CD8-positive, alpha-beta memory T cell (primary cell): ENCODE results near the gene GPT2. TPM values are rescaled to one million over a fixed set of nuclear protein-coding genes. Genes with fewer than 3 reads are reported as not detected.
"Not testable (repeated sequence)": the region's sequence is repeated elsewhere in the genome, so short reads cannot be mapped to it uniquely, and the experiment has no call there.

Experiments used
- CTCF ChIA-PET: fragments of 350-600 bp; sonication (Branson Sonifier 250); formaldehyde crosslinking; loops from one replicate; lab custom pipeline; 2021; ENCODE audit warnings: antibody characterized with exemption; lab: Charles Lee
- POLR2A ChIA-PET: fragments of 350-600 bp; sonication (Branson Sonifier 250); formaldehyde crosslinking; loops from one replicate; lab custom pipeline; 2021; ENCODE audit warnings: antibody characterized with exemption; lab: Charles Lee
- DNase-seq, 5 donors: peaks; one replicate each; pipeline versions ENCODE4 v3.0.0 to v3.0.0-alpha.2; 2020 to 2022; ENCODE audit warnings: mixed read lengths in 1 of 5
- H3K27ac ChIP-seq: one replicate; pipeline ENCODE4 v1.7.0; 2013; ENCODE audit warnings: low read depth, mild to moderate bottlenecking, low read length, moderate library complexity
- H3K27me3 ChIP-seq: 2 replicates; pipeline ENCODE4 v1.7.0; 2013; ENCODE audit warnings: low read length, mild to moderate bottlenecking; ENCODE audit not compliant: insufficient read depth, poor library complexity, severe bottlenecking
- H3K36me3 ChIP-seq: 2 replicates; pipeline ENCODE4 v1.7.0; 2013; ENCODE audit warnings: mild to moderate bottlenecking, low read length, moderate library complexity; ENCODE audit not compliant: insufficient read depth
- H3K4me1 ChIP-seq: 2 replicates; pipeline ENCODE4 v1.7.0; 2013; ENCODE audit warnings: mild to moderate bottlenecking, low read length, moderate library complexity; ENCODE audit not compliant: insufficient read depth
- H3K4me3 ChIP-seq: 2 replicates; pipeline ENCODE4 v1.7.0; 2013; ENCODE audit warnings: mild to moderate bottlenecking, low read length
- H3K9me3 ChIP-seq: 2 replicates; pipeline ENCODE4 v1.7.0; 2013; ENCODE audit warnings: mild to moderate bottlenecking, low read length
- H3K27ac Mint-ChIP-seq, 8 donors: one replicate each; pipeline ENCODE4 v1.8.0; 2020 to 2021; ENCODE audit warnings: mixed read lengths in 8 of 8, mild to moderate bottlenecking in 6 of 8, inconsistent platforms in 3 of 8, moderate library complexity in 3 of 8
- H3K27me3 Mint-ChIP-seq, 2 donors: one replicate each; pipeline ENCODE4 v1.8.0; 2020 to 2021; ENCODE audit warnings: mixed read lengths in 2 of 2, mild to moderate bottlenecking in 1 of 2, moderate library complexity in 1 of 2
- H3K36me3 Mint-ChIP-seq, 3 donors: one replicate each; pipeline ENCODE4 v1.8.0; 2020 to 2021; ENCODE audit warnings: mixed read lengths in 3 of 3, inconsistent platforms in 1 of 3, mild to moderate bottlenecking in 1 of 3
- H3K4me1 Mint-ChIP-seq, 3 donors: one replicate each; pipeline ENCODE4 v1.8.0; 2020 to 2021; ENCODE audit warnings: mixed read lengths in 3 of 3, inconsistent platforms in 1 of 3, mild to moderate bottlenecking in 1 of 3
- H3K4me3 Mint-ChIP-seq, 7 donors: one replicate each; pipeline ENCODE4 v1.8.0; 2020 to 2021; ENCODE audit warnings: mixed read lengths in 7 of 7, mild to moderate bottlenecking in 6 of 7, moderate library complexity in 4 of 7, inconsistent platforms in 2 of 7
- H3K9me3 Mint-ChIP-seq, 5 donors: one replicate each; pipeline ENCODE4 v1.8.0; 2020 to 2022; ENCODE audit warnings: mixed read lengths in 5 of 5, mild to moderate bottlenecking in 3 of 5, moderate library complexity in 2 of 5, inconsistent platforms in 1 of 5
- polyA plus RNA-seq: library from polyadenylated mRNA; unstranded; fragments of 300-500 nt; fragmentation: Illumina TruSeq; gene quantifications from one replicate; pipeline ENCODE4 v1.2.3, GENCODE V29; 2021
- total RNA-seq, 2 experiments: library from RNA; stranded (reverse); gene quantifications; one replicate each; pipeline ENCODE4 v1.2.3, GENCODE V29; 2021

Gene GPT2
- total and polyA plus RNA-seq, 3 experiments from 2014 or later = 0.79 to 16.5 (median 12.5) TPM

GRCh38 chr16:46857368-46857945 is 26.7 kb upstream of the GPT2 start:
- Mint-ChIP-seq H3K36me3 (peaks cover 0 to 5% (median 0%) of the 10 kb centered on the region in 3 donors), H3K27ac (no peak overlapping the region), H3K9me3 (no peaks in the 10 kb centered on the region), H3K27me3 (peaks cover 0 to 7% of the 10 kb centered on the region in 2 donors), H3K4me1 (no peaks in the 10 kb centered on the region), H3K4me3 (no peak overlapping the region)
- Histone ChIP-seq H3K27ac (no peak overlapping the region), H3K36me3 (no peaks in the 10 kb centered on the region), H3K27me3 (no peaks in the 10 kb centered on the region), H3K4me3 (no peak overlapping the region), H3K4me1 (no peaks in the 10 kb centered on the region), H3K9me3 (no peaks in the 10 kb centered on the region)
- CTCF ChIA-PET = interaction anchor here (1.7 to 1.8 kb wide), 2 partner anchors 49 to 53 kb away, joined by 4 to 5 read pairs; no protein-coding TSS in a partner anchor
- no peak for DNase-seq
- POLR2A ChIA-PET = no interaction called here

DNA sequence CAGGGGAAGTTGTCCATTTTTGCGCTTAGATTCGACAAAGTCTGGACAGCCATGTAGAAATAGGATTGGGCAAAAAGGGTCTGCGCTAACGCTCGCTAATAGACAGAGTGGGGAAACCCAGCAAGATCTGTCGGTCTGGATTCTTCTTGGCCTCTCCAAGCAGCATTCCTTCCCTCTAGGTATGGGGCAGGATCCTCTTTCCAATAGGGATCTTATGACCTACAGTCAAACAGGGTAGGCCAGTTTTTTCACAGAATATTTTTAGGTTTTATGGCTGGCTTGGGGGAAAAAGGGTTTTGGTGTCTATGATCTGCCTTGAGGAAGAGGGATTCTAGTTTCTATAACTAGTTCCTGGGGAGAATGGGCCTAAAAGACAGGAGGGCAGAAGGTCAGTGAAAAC is 26.0 kb upstream of the GPT2 start:
- H3K27me3 ChIP-seq = no peaks in the 10 kb centered on the region
- Mint-ChIP-seq H3K27me3 (peaks cover 0 to 7% of the 10 kb centered on the region in 2 donors), H3K4me3 (no peak overlapping the region), H3K4me1 (peaks cover 0 to 2% (median 0%) of the 10 kb centered on the region in 3 donors), H3K36me3 (peaks cover 0 to 5% (median 0%) of the 10 kb centered on the region in 3 donors), H3K27ac (no peak overlapping the region), H3K9me3 (no peaks in the 10 kb centered on the region)
- no peak overlapping the region for H3K27ac ChIP-seq
- H3K4me1 ChIP-seq = no peaks in the 10 kb centered on the region
- POLR2A ChIA-PET = no interaction called here
- H3K9me3 ChIP-seq = no peaks in the 10 kb centered on the region
- DNase-seq = no peak
- CTCF ChIA-PET = no interaction called here
- H3K4me3 ChIP-seq = no peak overlapping the region
- H3K36me3 ChIP-seq = no peaks in the 10 kb centered on the region

DNA sequence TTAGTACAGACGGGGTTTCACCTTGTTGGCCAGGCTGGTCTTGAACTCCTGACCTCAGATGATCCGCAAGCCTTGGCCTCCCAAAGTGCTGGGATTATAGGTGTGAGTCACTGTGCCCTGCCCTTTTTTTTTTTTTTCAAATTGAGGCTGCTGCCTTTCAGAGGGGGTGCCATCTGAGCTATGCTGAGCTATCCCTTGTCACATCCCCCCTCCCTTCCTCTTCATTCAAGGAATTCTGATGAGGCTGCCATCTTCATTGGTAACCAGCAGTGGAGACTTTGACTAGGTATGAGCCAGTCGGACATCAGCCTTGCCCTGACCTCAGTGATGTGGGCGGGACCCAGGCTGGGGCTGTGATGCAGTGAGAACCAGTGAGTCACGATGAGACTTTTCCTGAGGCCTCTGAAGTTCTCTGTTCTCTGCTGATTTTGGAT is 24.4 kb upstream of the GPT2 start:
- H3K36me3 ChIP-seq = no peaks in the 10 kb centered on the region
- Mint-ChIP-seq H3K27ac (peak overlapping the region in 1 of 8 donors; percentile 73), H3K27me3 (peaks cover 0 to 7% of the 10 kb centered on the region in 2 donors), H3K9me3 (no peaks in the 10 kb centered on the region), H3K4me3 (no peak overlapping the region), H3K4me1 (peaks cover 5 to 9% (median 5%) of the 10 kb centered on the region in 3 donors), H3K36me3 (peaks cover 0 to 5% (median 0%) of the 10 kb centered on the region in 3 donors)
- H3K27me3 ChIP-seq = no peaks in the 10 kb centered on the region
- ChIA-PET CTCF (no interaction called here), POLR2A (interaction anchor here (0.6 kb wide), 1 partner anchor 39 kb away, joined by 3 read pairs; no protein-coding TSS in a partner anchor)
- H3K27ac ChIP-seq = no peak overlapping the region
- H3K4me1 ChIP-seq = no peaks in the 10 kb centered on the region
- no peaks in the 10 kb centered on the region for H3K9me3 ChIP-seq
- no peak overlapping the region for H3K4me3 ChIP-seq
- DNase-seq = no peak

- Histone ChIP-seq H3K27ac (no peak overlapping the region), H3K36me3 (no peaks in the 10 kb centered on the region), H3K9me3 (no peaks in the 10 kb centered on the region), H3K4me1 (no peaks in the 10 kb centered on the region), H3K27me3 (no peaks in the 10 kb centered on the region), H3K4me3 (no peak overlapping the region)
- H3K4me3 Mint-ChIP-seq = no peak overlapping the region
- no peaks in the 10 kb centered on the region for H3K9me3 Mint-ChIP-seq
- POLR2A ChIA-PET = no interaction called here
- peak overlapping the region in 1 of 8 donors; percentile 10 for H3K27ac Mint-ChIP-seq
- H3K36me3 Mint-ChIP-seq = peaks cover 0 to 4% (median 3%) of the 10 kb centered on the region in 3 donors
- no peak for DNase-seq
- CTCF ChIA-PET = interaction anchor here (1.3 to 1.7 kb wide), 2 partner anchors 45 to 46 kb away, joined by 3 to 4 read pairs; no protein-coding TSS in a partner anchor
- peaks cover 5 to 9% (median 5%) of the 10 kb centered on the region in 3 donors for H3K4me1 Mint-ChIP-seq
- peaks cover 7% of the 10 kb centered on the region in 2 donors for H3K27me3 Mint-ChIP-seq
These were observed 21.4 kb upstream of the GPT2 start for GRCh38 chr16:46862555-46863447.

DNA sequence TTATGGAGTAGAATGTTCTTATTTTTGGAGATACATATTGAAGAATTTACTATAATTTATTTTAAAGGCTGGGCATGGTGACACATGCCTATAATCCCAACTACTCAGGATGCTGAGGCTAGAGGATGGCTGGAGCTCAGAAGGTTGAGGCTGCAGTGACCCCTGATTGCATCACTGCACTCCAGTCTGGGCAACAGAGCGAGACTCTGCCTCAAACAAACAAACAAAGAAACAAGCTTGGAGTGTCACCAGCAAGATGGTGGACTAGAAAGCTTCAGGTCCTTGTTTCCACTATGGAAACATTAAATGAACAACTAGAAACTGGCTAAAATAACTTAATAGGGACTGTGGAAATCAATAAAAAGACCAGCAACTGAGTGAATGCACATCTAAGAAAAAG is 17.9 kb upstream of the GPT2 start:
- no peaks in the 10 kb centered on the region for H3K9me3 Mint-ChIP-seq
- POLR2A ChIA-PET = no interaction called here

DNA sequence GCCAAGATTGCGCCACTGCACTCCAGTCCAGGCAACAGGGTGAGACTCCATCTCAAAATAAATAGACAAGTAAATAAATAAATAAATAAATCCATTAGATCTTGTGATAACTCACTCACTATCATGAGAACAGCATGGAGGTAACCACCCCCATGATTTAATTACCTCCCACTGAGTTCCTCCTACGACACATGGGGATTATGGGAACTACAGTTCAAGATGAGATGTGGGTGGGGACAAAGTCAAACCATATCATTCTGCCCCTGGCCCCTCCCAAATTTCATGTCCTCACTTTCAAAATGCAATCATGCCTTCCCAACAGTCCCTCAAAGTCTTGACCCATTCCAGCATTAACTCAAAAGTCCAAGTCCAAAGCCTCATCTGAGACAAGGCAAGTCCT is 16.7 kb upstream of the GPT2 start:
- POLR2A ChIA-PET, H3K36me3 Mint-ChIP-seq: not testable (repeated sequence)

More for the DNA sequence above, 17.9 kb upstream of the GPT2 start:
- Histone ChIP-seq H3K9me3 (no peaks in the 10 kb centered on the region), H3K36me3 (no peaks in the 10 kb centered on the region), H3K27me3 (no peaks in the 10 kb centered on the region), H3K4me3 (no peak overlapping the region), H3K4me1 (no peaks in the 10 kb centered on the region), H3K27ac (no peak overlapping the region)
- Mint-ChIP-seq H3K27ac (no peak overlapping the region), H3K27me3 (peaks cover 7 to 11% of the 10 kb centered on the region in 2 donors), H3K4me3 (no peak overlapping the region), H3K36me3 (peaks cover 0 to 4% (median 3%) of the 10 kb centered on the region in 3 donors), H3K4me1 (peaks cover 5 to 9% (median 5%) of the 10 kb centered on the region in 3 donors)
- DNase-seq = no peak
- CTCF ChIA-PET = interaction anchor here (0.7 to 1.1 kb wide), 2 partner anchors 42 to 193 kb away, joined by 3 read pairs; no protein-coding TSS in a partner anchor

DNA sequence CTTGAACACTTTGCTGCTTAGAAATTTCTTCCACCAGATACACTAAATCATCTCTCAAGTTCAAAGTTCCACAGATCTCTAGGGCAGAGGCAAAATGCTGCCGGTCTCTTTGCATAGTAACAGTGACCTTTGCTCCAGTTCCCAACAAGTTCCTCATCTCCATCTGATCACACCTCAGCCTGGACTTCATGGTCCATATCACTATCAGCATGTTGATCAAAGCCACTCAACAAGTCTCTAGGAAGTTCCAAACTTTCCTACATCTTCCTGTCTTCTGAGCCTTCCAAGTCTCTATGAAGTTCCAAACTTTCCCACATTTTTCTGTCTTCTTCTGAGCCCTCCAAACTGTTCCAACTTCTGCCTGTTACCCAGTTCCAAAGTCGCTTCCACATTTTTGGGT is 15.3 kb upstream of the GPT2 start:
- CTCF ChIA-PET, H3K4me1 Mint-ChIP-seq, POLR2A ChIA-PET: not testable (repeated sequence)

More for the DNA sequence above, 16.7 kb upstream of the GPT2 start:
- CTCF ChIA-PET, H3K36me3 ChIP-seq, H3K9me3 Mint-ChIP-seq, DNase-seq, H3K27ac ChIP-seq, H3K9me3 ChIP-seq, H3K27ac Mint-ChIP-seq, H3K4me3 ChIP-seq, H3K4me1 ChIP-seq, H3K4me3 Mint-ChIP-seq, H3K4me1 Mint-ChIP-seq, H3K27me3 ChIP-seq: not testable (repeated sequence)
- H3K27me3 Mint-ChIP-seq = peaks cover 9 to 11% of the 10 kb centered on the region in 2 donors

GRCh38 chr16:46871597-46871996 is 12.6 kb upstream of the GPT2 start:
- H3K27ac Mint-ChIP-seq = no peak overlapping the region
- no peak overlapping the region for H3K4me3 Mint-ChIP-seq
- no peaks in the 10 kb centered on the region for H3K36me3 ChIP-seq
- H3K27me3 ChIP-seq = no peaks in the 10 kb centered on the region
- no peak for DNase-seq
- H3K27me3 Mint-ChIP-seq = peaks cover 9 to 11% of the 10 kb centered on the region in 2 donors
- H3K4me3 ChIP-seq = no peak overlapping the region
- no peaks in the 10 kb centered on the region for H3K9me3 Mint-ChIP-seq
- peaks cover 0 to 4% (median 0%) of the 10 kb centered on the region in 3 donors for H3K36me3 Mint-ChIP-seq
- no peak overlapping the region for H3K27ac ChIP-seq
- ChIA-PET POLR2A (no interaction called here), CTCF (no interaction called here)
- no peaks in the 10 kb centered on the region for H3K4me1 ChIP-seq
- no peaks in the 10 kb centered on the region for H3K9me3 ChIP-seq
- H3K4me1 Mint-ChIP-seq = no peaks in the 10 kb centered on the region

More for the DNA sequence above, 15.3 kb upstream of the GPT2 start:
- H3K27me3 Mint-ChIP-seq = peaks cover 9 to 11% of the 10 kb centered on the region in 2 donors
- not testable (repeated sequence) for H3K27me3 ChIP-seq, H3K36me3 Mint-ChIP-seq, H3K4me1 ChIP-seq, DNase-seq, H3K36me3 ChIP-seq, H3K4me3 ChIP-seq, H3K4me3 Mint-ChIP-seq, H3K27ac ChIP-seq, H3K9me3 ChIP-seq, H3K9me3 Mint-ChIP-seq, H3K27ac Mint-ChIP-seq
